ENCODE measurements around the gene ABHD17C.

ABHD17C gene

GRCh38 chr15:80769153-80769828 lies 74.2 kb downstream of the ABHD17C start:
- no peak overlapping the region for H3K4me3 ChIP-seq (replicated peaks; ENCODE audit: low read depth, low read length)
- no peak for TF ChIP-seq CTCF (IDR thresholded peaks at IDR 0.05; ENCODE audit: low read length, missing control alignments)
- no peak for DNase-seq (ENCODE audit: low read depth)

- no peak for TF ChIP-seq CTCF (IDR thresholded peaks at IDR 0.05; ENCODE audit: low read length, missing control alignments)
- peak; percentile 23 for DNase-seq (ENCODE audit: low read depth)
- no peak overlapping the region for H3K4me3 ChIP-seq (replicated peaks; ENCODE audit: low read depth, low read length)
Measured at GRCh38 chr15:80769829-80770705, 75.0 kb downstream of the ABHD17C start.

DNA sequence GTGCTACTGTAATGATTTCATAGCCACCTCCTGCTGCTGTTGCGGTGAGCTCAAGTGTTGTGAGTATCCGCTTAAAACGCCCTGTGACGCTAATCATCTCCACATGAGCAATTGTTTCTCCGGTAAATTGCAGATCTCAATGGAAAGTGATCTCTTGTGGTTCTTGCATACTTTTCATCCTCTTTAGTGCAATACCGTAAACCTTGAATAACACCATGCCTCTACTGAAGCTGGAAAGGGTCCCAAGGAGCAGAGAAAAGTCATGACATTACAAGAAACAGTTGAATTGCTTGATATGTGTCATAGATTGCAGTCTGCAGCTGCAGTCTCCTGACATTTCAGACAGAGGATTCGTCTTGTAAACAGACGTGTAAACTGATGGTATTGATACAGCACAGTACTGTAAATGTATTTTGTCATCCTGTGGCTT lies 78.0 kb downstream of the ABHD17C start:
- no peak overlapping the region for H3K4me3 ChIP-seq (replicated peaks; ENCODE audit: low read depth, low read length)
- DNase-seq (ENCODE audit: low read depth): no peak
- TF ChIP-seq CTCF (IDR thresholded peaks at IDR 0.05; ENCODE audit: low read length, missing control alignments): no peak

- H3K4me3 ChIP-seq (replicated peaks; ENCODE audit: low read depth, low read length): no peak overlapping the region
- DNase-seq (ENCODE audit: low read depth): no peak
- no peak for TF ChIP-seq CTCF (IDR thresholded peaks at IDR 0.05; ENCODE audit: low read length, missing control alignments)
Measured at GRCh38 chr15:80773792-80774352, 78.8 kb downstream of the ABHD17C start.

GRCh38 chr15:80774486-80774885 lies 79.4 kb downstream of the ABHD17C start:
- TF ChIP-seq CTCF (IDR thresholded peaks at IDR 0.05; ENCODE audit: low read length, missing control alignments): no peak
- no peak for DNase-seq (ENCODE audit: low read depth)
- no peak overlapping the region for H3K4me3 ChIP-seq (replicated peaks; ENCODE audit: low read depth, low read length)

GRCh38 chr15:80775338-80775737 lies 80.2 kb downstream of the ABHD17C start:
- no peak for DNase-seq (ENCODE audit: low read depth)
- TF ChIP-seq CTCF (IDR thresholded peaks at IDR 0.05; ENCODE audit: low read length, missing control alignments): no peak
- H3K4me3 ChIP-seq (replicated peaks; ENCODE audit: low read depth, low read length): no peak overlapping the region
